ENCODE measurements around the gene CACNB2. TPM values are rescaled to one million over a fixed set of nuclear protein-coding genes. Genes with fewer than 3 reads are reported as not detected.

CACNB2 gene
- total RNA-seq, 1 donor: 1.3 TPM

- DNase-seq (ENCODE audit: low read depth): no peak
- no peak for TF ChIP-seq CTCF (IDR thresholded peaks at IDR 0.05; ENCODE audit: insufficient read depth, low read depth, low read length)
- H3K4me3 ChIP-seq (ENCODE audit: low read depth, low read length): no peak overlapping the region
These were observed 82.6 kb downstream of the CACNB2 start for GRCh38 chr10:18222866-18223265.

- no peak overlapping the region for H3K4me3 ChIP-seq (ENCODE audit: low read depth, low read length)
- TF ChIP-seq CTCF (IDR thresholded peaks at IDR 0.05; ENCODE audit: insufficient read depth, low read depth, low read length): no peak
- DNase-seq (ENCODE audit: low read depth): no peak
These were observed 83.7 kb downstream of the CACNB2 start for GRCh38 chr10:18223898-18224297.

GRCh38 chr10:18224626-18225445, 84.6 kb downstream of the CACNB2 start:
- DNase-seq (ENCODE audit: low read depth): no peak
- TF ChIP-seq CTCF (IDR thresholded peaks at IDR 0.05; ENCODE audit: insufficient read depth, low read depth, low read length): no peak

GRCh38 chr10:18226336-18226735, 86.1 kb downstream of the CACNB2 start:
- DNase-seq (ENCODE audit: low read depth): no peak
- H3K4me3 ChIP-seq (ENCODE audit: low read depth, low read length): no peak overlapping the region
- TF ChIP-seq CTCF (IDR thresholded peaks at IDR 0.05; ENCODE audit: insufficient read depth, low read depth, low read length): no peak

More at GRCh38 chr10:18224626-18225445, 84.6 kb downstream of the CACNB2 start:
- no peak overlapping the region for H3K4me3 ChIP-seq (ENCODE audit: low read depth, low read length)

GRCh38 chr10:18229826-18230225, 89.6 kb downstream of the CACNB2 start:
- no peak for DNase-seq (ENCODE audit: low read depth)

GRCh38 chr10:18230794-18231193, 90.6 kb downstream of the CACNB2 start:
- H3K4me3 ChIP-seq (ENCODE audit: low read depth, low read length): no peak overlapping the region
- DNase-seq (ENCODE audit: low read depth): no peak
- no peak for TF ChIP-seq CTCF (IDR thresholded peaks at IDR 0.05; ENCODE audit: insufficient read depth, low read depth, low read length)

More at GRCh38 chr10:18229826-18230225, 89.6 kb downstream of the CACNB2 start:
- H3K4me3 ChIP-seq (ENCODE audit: low read depth, low read length): no peak overlapping the region
- no peak for TF ChIP-seq CTCF (IDR thresholded peaks at IDR 0.05; ENCODE audit: insufficient read depth, low read depth, low read length)

Measured in fibroblast of villous mesenchyme (primary cell).